Peyer's patch (tissue), 4 donors: Measurements from ENCODE around the gene HSDL2. TPM values are rescaled to one million over a fixed set of nuclear protein-coding genes. Genes with fewer than 3 reads are reported as not detected.

ENCODE experiments used
- DNase-seq, 3 donors: peaks; one replicate each; pipeline ENCODE4 v3.0.0-alpha.2; 2017 to 2019
- H3K27ac ChIP-seq, 4 donors: fragments of 200-600 bp; sonication (generic); one replicate each; pipeline ENCODE4 v1.5.1; 2016 to 2019
- H3K27me3 ChIP-seq, 2 donors: fragments of 200-600 bp; sonication (generic); one replicate each; pipeline ENCODE4 v1.5.1; 2019
- H3K36me3 ChIP-seq, 3 donors: fragments of 200-600 bp; sonication (generic); one replicate each; pipeline ENCODE4 v1.5.1; 2016 to 2019
- H3K4me1 ChIP-seq, 4 donors: fragments of 200-600 bp; sonication (generic); one replicate each; pipeline ENCODE4 v1.5.1; 2016 to 2019
- H3K4me3 ChIP-seq, 4 donors: fragments of 200-600 bp; sonication (generic); 1 replicate in 3 of 4; 2 replicates in 1 of 4; pipeline ENCODE4 v1.5.1; 2016 to 2019; ENCODE audit warnings: mild to moderate bottlenecking in 1 of 4
- H3K9me3 ChIP-seq, 4 donors: fragments of 200-600 bp; sonication (generic); one replicate each; pipeline ENCODE4 v1.5.1; 2016 to 2019; ENCODE audit warnings: mild to moderate bottlenecking in 1 of 4
- CTCF ChIP-seq, 6 experiments: fragments of 450-650 bp in 4 of 6; fragments of 200-600 bp in 2 of 6; sonication (generic) in 1 of 6; IDR thresholded peaks; one replicate each; pipeline ENCODE4 v1.5.1; 2017 to 2019; ENCODE audit warnings: antibody characterized with exemption in 6 of 6, mild to moderate bottlenecking in 3 of 6, moderate library complexity in 1 of 6
- POLR2A ChIP-seq, 2 donors: fragments of 450-650 bp; IDR thresholded peaks; one replicate each; pipeline ENCODE4 v1.5.1; 2017; ENCODE audit warnings: antibody characterized with exemption in 2 of 2, mild to moderate bottlenecking in 2 of 2, moderate library complexity in 2 of 2
- total RNA-seq, 4 donors: library from RNA; depleted of rRNA; stranded (reverse); fragments of >200 nt; gene quantifications; one replicate each; pipeline ENCODE4 v1.1.0, GENCODE V29; 2016

HSDL2 gene
- total RNA-seq, 4 donors from 2014 or later = 23.6 to 60.7 (median 39.9) TPM

- peak; percentile 90 to 97 (median 97) for DNase-seq
- no peaks in the 10 kb centered on the region for H3K27me3 ChIP-seq
- peaks cover 0 to 19% (median 5%) of the 10 kb centered on the region in 4 donors for H3K4me1 ChIP-seq
- peak overlapping the region; percentile 84 to 96 (median 90) for H3K4me3 ChIP-seq
- no peaks in the 10 kb centered on the region for H3K36me3 ChIP-seq
- peak; percentile 35 to 37 for TF ChIP-seq POLR2A (IDR thresholded peaks at IDR 0.05)
- peak in 5 of 6 experiments; percentile 51 to 74 (median 60) for TF ChIP-seq CTCF (IDR thresholded peaks at IDR 0.05)
- peak overlapping the region; percentile 99 to 100 (median 100) for H3K27ac ChIP-seq
- H3K9me3 ChIP-seq = no peaks in the 10 kb centered on the region
These were observed 46.1 kb upstream of the HSDL2 start for GRCh38 chr9:112333639-112334431.

GRCh38 chr9:112334432-112334841 lies 45.5 kb upstream of the HSDL2 start:
- DNase-seq = peak in 2 of 3 donors; percentile 61 to 66

GRCh38 chr9:112337547-112337946 lies 42.4 kb upstream of the HSDL2 start:
- DNase-seq = no peak
- no peaks in the 10 kb centered on the region for H3K4me1 ChIP-seq
- peak overlapping the region in 2 of 4 donors; percentile 64 to 77 for H3K27ac ChIP-seq
- no peaks in the 10 kb centered on the region for H3K36me3 ChIP-seq
- no peak overlapping the region for H3K4me3 ChIP-seq
- H3K27me3 ChIP-seq = no peaks in the 10 kb centered on the region
- no peaks in the 10 kb centered on the region for H3K9me3 ChIP-seq
- no peak for TF ChIP-seq CTCF (IDR thresholded peaks at IDR 0.05)
- no peak for TF ChIP-seq POLR2A (IDR thresholded peaks at IDR 0.05)

More at GRCh38 chr9:112334432-112334841, 45.5 kb upstream of the HSDL2 start:
- Histone ChIP-seq H3K4me3 (peak overlapping the region; percentile 84 to 96 (median 90)), H3K27ac (peak overlapping the region; percentile 99 to 100 (median 100)), H3K36me3 (no peaks in the 10 kb centered on the region), H3K4me1 (peaks cover 0 to 19% (median 3%) of the 10 kb centered on the region in 4 donors), H3K27me3 (no peaks in the 10 kb centered on the region), H3K9me3 (no peaks in the 10 kb centered on the region)
- TF ChIP-seq CTCF (IDR thresholded peaks at IDR 0.05) = no peak
- no peak for TF ChIP-seq POLR2A (IDR thresholded peaks at IDR 0.05)

- Histone ChIP-seq H3K36me3 (no peaks in the 10 kb centered on the region), H3K27ac (peak overlapping the region in 1 of 4 donors; percentile 58), H3K27me3 (no peaks in the 10 kb centered on the region), H3K9me3 (no peaks in the 10 kb centered on the region), H3K4me3 (no peak overlapping the region), H3K4me1 (no peaks in the 10 kb centered on the region)
- TF ChIP-seq CTCF (IDR thresholded peaks at IDR 0.05) = peak in 1 of 6 experiments; percentile 16
- TF ChIP-seq POLR2A (IDR thresholded peaks at IDR 0.05) = peak in 1 of 2 donors; percentile 14
- DNase-seq = peak in 1 of 3 donors; percentile 60
These were observed 41.3 kb upstream of the HSDL2 start for GRCh38 chr9:112338561-112338960.

GRCh38 chr9:112339886-112340285 lies 40.0 kb upstream of the HSDL2 start:
- Histone ChIP-seq H3K36me3 (no peaks in the 10 kb centered on the region), H3K4me3 (no peak overlapping the region), H3K27ac (no peak overlapping the region), H3K9me3 (no peaks in the 10 kb centered on the region), H3K4me1 (no peaks in the 10 kb centered on the region), H3K27me3 (no peaks in the 10 kb centered on the region)
- DNase-seq = no peak
- no peak for TF ChIP-seq CTCF (IDR thresholded peaks at IDR 0.05)
- no peak for TF ChIP-seq POLR2A (IDR thresholded peaks at IDR 0.05)
